OCI-LY7 (cell line): ENCODE data around the gene CEP78. TPM values are rescaled to one million over a fixed set of nuclear protein-coding genes. Genes with fewer than 3 reads are reported as not detected.

Experiments used
- BruUV-seq: library from RNA; stranded (reverse); fragments of 400-500 nt; replicated peaks from 2 replicates; lab custom pipeline; 2021; lab: Mats Ljungman, UMichigan
- CTCF ChIA-PET: fragments of 300-600 bp; sonication (Branson Sonifier 250); formaldehyde crosslinking; loops from one replicate; lab custom pipeline; 2022; ENCODE audit warnings: antibody characterized with exemption; ENCODE audit not compliant: unreplicated experiment; lab: Charles Lee
- POLR2A ChIA-PET: fragments of 300-600 bp; sonication (Branson Sonifier 250); formaldehyde crosslinking; loops from one replicate; lab custom pipeline; 2022; ENCODE audit warnings: antibody characterized with exemption; lab: Charles Lee
- DNase-seq: peaks from one replicate; pipeline ENCODE4 v3.0.0-alpha.2; 2015; ENCODE audit warnings: low spot score
- H2AFZ ChIP-seq: fragments of 200-600 bp; sonication (generic), shearing (Covaris generic); 2 replicates; pipeline ENCODE4 v1.6.1; 2014; ENCODE audit warnings: mild to moderate bottlenecking, antibody characterized with exemption, low read length, moderate library complexity
- H3K27ac ChIP-seq: fragments of 200-600 bp; sonication (generic); 2 replicates; pipeline ENCODE4 v1.5.1; 2014; ENCODE audit warnings: mixed run types, low read depth, mild to moderate bottlenecking, moderate library complexity, low read length, inconsistent platforms; ENCODE audit not compliant: poor library complexity, severe bottlenecking
- H3K36me3 ChIP-seq: fragments of 200-600 bp; sonication (generic); 2 replicates; pipeline ENCODE4 v1.6.1; 2014; ENCODE audit warnings: mild to moderate bottlenecking, antibody characterized with exemption, low read length, moderate library complexity, mixed read lengths; ENCODE audit not compliant: insufficient read depth
- H3K4me1 ChIP-seq: fragments of 200-600 bp; sonication (generic); 2 replicates; pipeline ENCODE4 v1.5.1; 2014; ENCODE audit warnings: mild to moderate bottlenecking, low read length; ENCODE audit not compliant: insufficient read depth, poor library complexity, severe bottlenecking
- H3K4me2 ChIP-seq: fragments of 200-600 bp; sonication (generic); 2 replicates; pipeline ENCODE4 v1.6.1; 2014; ENCODE audit warnings: mild to moderate bottlenecking, low read length
- H3K4me3 ChIP-seq: fragments of 200-600 bp; sonication (generic); 2 replicates; pipeline ENCODE4 v1.5.1; 2014; ENCODE audit warnings: mild to moderate bottlenecking, low read depth, low read length; ENCODE audit not compliant: poor library complexity, severe bottlenecking
- H3K79me2 ChIP-seq: fragments of 200-600 bp; sonication (generic); 2 replicates; pipeline ENCODE4 v1.6.1; 2016; ENCODE audit warnings: low read depth, mild to moderate bottlenecking, low read length, moderate library complexity, mixed read lengths; ENCODE audit not compliant: insufficient read depth
- H3K9me2 ChIP-seq: fragments of 200-600 bp; sonication (generic); 2 replicates; pipeline ENCODE4 v1.6.1; 2016; ENCODE audit warnings: mild to moderate bottlenecking, low read length, mixed read lengths; ENCODE audit not compliant: insufficient read depth
- H3K9me3 ChIP-seq: fragments of 200-600 bp; sonication (generic); 2 replicates; pipeline ENCODE4 v1.6.1; 2014; ENCODE audit warnings: mild to moderate bottlenecking, mixed run types, low read length, mixed read lengths
- H4K20me1 ChIP-seq: fragments of 200-600 bp; sonication (generic); 2 replicates; pipeline ENCODE4 v1.6.1; 2014; ENCODE audit warnings: mild to moderate bottlenecking, antibody characterized with exemption, low read length, moderate library complexity, mixed read lengths; ENCODE audit not compliant: insufficient read depth
- CTCF ChIP-seq: fragments of 200-600 bp; sonication (generic); conservative IDR thresholded peaks from 2 replicates; pipeline ENCODE4 v1.5.1; 2014; ENCODE audit warnings: mild to moderate bottlenecking, antibody characterized with exemption, low read length, moderate library complexity, mixed read lengths
- EZH2phosphoT487 ChIP-seq: fragments of 200-600 bp; sonication (generic); IDR thresholded peaks from 2 replicates; pipeline ENCODE4 v1.6.1; 2018; ENCODE audit warnings: low read depth, borderline replicate concordance, mild to moderate bottlenecking, mixed run types, antibody characterized with exemption, low read length, moderate library complexity, mixed read lengths
- intact Hi-C: fragments of 100-400 bp; cut with micrococcal nuclease; formaldehyde crosslinking; loops from one replicate; pipeline ENCODE4 v1.10.0; 2022; ENCODE audit not compliant: unreplicated experiment
- total RNA-seq, 2 experiments: library from RNA; depleted of rRNA in 1 of 2; stranded (reverse); fragments of >200 nt in 1 of 2; shearing (Covaris generic) in 1 of 2; gene quantifications; 2 replicates each; pipeline ENCODE4 v1.2.3, GENCODE V29; 2014 to 2022

CEP78 gene
- total RNA-seq, 2 experiments from 2014 or later, result 49.5 to 59.3 TPM

GRCh38 chr9:78296201-78296892 is 60.5 kb downstream of the CEP78 start:
- intact Hi-C loops, result loop anchor here (2.0 to 5.0 kb wide), 3 partner anchors 34 to 1119 kb away; partner anchors contain the start of gene VPS13A
- H3K79me2 ChIP-seq, result peaks cover 33% of the 10 kb centered on the region
- peaks cover 22% of the 10 kb centered on the region for H3K4me1 ChIP-seq
- DNase-seq, result peak; percentile 13
- no peaks in the 10 kb centered on the region for H3K9me2 ChIP-seq
- peak overlapping the region; percentile 85 for H3K4me3 ChIP-seq
- H3K36me3 ChIP-seq, result peaks cover 30% of the 10 kb centered on the region
- H3K27ac ChIP-seq, result peak overlapping the region; percentile 84
- ChIA-PET POLR2A (interaction anchor here (0.6 to 3.4 kb wide), 18 partner anchors 9 to 1743 kb away, joined by 3 to 18 read pairs (median 6); partner anchors contain the start of genes CEP78 and TLE4), CTCF (interaction anchor here (0.6 kb wide), 1 partner anchor 49 kb away, joined by 3 read pairs; no protein-coding TSS in a partner anchor)
- H2AFZ ChIP-seq, result peak overlapping the region; percentile 93
- H4K20me1 ChIP-seq, result peaks cover 11% of the 10 kb centered on the region; the same call in 1 of the 2 replicates
- TSS peak; percentile 83 for BruUV-seq
- TF ChIP-seq EZH2phosphoT487, result no peak
- no peak for TF ChIP-seq CTCF
- H3K9me3 ChIP-seq, result peaks cover 4% of the 10 kb centered on the region; the same call in 1 of the 2 replicates
- H3K4me2 ChIP-seq, result peak overlapping the region; percentile 78

GRCh38 chr9:78296893-78297671 is 61.2 kb downstream of the CEP78 start, which contains the start of gene PSAT1:
TSS of gene PSAT1 (plus strand) at chr9:78297125. CDS start at chr9:78297211, 86 bp downstream.
- POLR2A ChIA-PET, result interaction anchor here (0.6 to 3.4 kb wide), 22 partner anchors 10 to 1744 kb away, joined by 3 to 18 read pairs (median 5); partner anchors contain the start of genes CEP78 and TLE4
- Histone ChIP-seq H3K9me2 (no peaks in the 10 kb centered on the region), H3K9me3 (peaks cover 4% of the 10 kb centered on the region; the same call in 1 of the 2 replicates), H3K27ac (peak within 1 kb of the TSS; percentile 84), H3K36me3 (peaks cover 37% of the 10 kb centered on the region), H3K4me1 (peaks cover 22% of the 10 kb centered on the region), H4K20me1 (peaks cover 11% of the 10 kb centered on the region; the same call in 1 of the 2 replicates), H2AFZ (peak within 1 kb of the TSS; percentile 93), H3K79me2 (peaks cover 33% of the 10 kb centered on the region), H3K4me3 (peak within 1 kb of the TSS; percentile 85), H3K4me2 (peak within 1 kb of the TSS; percentile 78)
- peak; percentile 34; the same call in 1 of the 2 replicates for TF ChIP-seq CTCF
- no peak for TF ChIP-seq EZH2phosphoT487
- BruUV-seq, result no TSS peak
- intact Hi-C loops, result loop anchor here (1.0 to 5.0 kb wide), 4 partner anchors 35 to 1120 kb away; partner anchors contain the start of genes CEP78 and VPS13A
- CTCF ChIA-PET, result interaction anchor here (0.6 kb wide), 1 partner anchor 49 kb away, joined by 3 read pairs; no protein-coding TSS in a partner anchor
- peak; percentile 98 for DNase-seq
